Right atrium auricular region (tissue), 2 donors: Measurements from ENCODE around the gene LMCD1. TPM values are rescaled to one million over a fixed set of nuclear protein-coding genes. Genes with fewer than 3 reads are reported as not detected.

Experiments
- DNase-seq: peaks from one replicate; pipeline ENCODE4 v3.0.0-alpha.2; 2019; ENCODE audit warnings: low spot score
- H3K27ac ChIP-seq, 2 donors: fragments of 200-600 bp; sonication (generic); 1 replicate in 1 of 2; 2 replicates in 1 of 2; pipeline ENCODE4 v1.5.1; 2016 to 2019
- H3K27me3 ChIP-seq, 2 donors: fragments of 200-600 bp; sonication (generic); one replicate each; pipeline versions ENCODE4 v1.5.1 to v1.6.0; 2017 to 2019
- H3K36me3 ChIP-seq: fragments of 200-600 bp; sonication (generic); one replicate; pipeline ENCODE4 v1.5.1; 2016
- H3K4me1 ChIP-seq, 2 donors: fragments of 200-600 bp; sonication (generic); one replicate each; pipeline versions ENCODE4 v1.5.1 to v1.6.0; 2017 to 2019
- H3K4me3 ChIP-seq, 2 donors: fragments of 200-600 bp; sonication (generic); 1 replicate in 1 of 2; 2 replicates in 1 of 2; pipeline ENCODE4 v1.5.1; 2017 to 2019; ENCODE audit warnings: mild to moderate bottlenecking in 1 of 2, moderate library complexity in 1 of 2
- H3K9me3 ChIP-seq, 2 donors: fragments of 200-600 bp; sonication (generic); one replicate each; pipeline ENCODE4 v1.5.1; 2019
- total RNA-seq, 2 donors: library from RNA; depleted of rRNA; stranded (reverse); fragments of >200 nt; gene quantifications; one replicate each; pipeline ENCODE4 v1.1.0, GENCODE V29; 2016
- TF ChIP-seq, protein P1 (sequence below), 2 donors: fragments of 200-600 bp; sonication (generic); IDR thresholded peaks; one replicate each; pipeline ENCODE4 v1.5.1; 2019; ENCODE audit warnings: antibody characterized with exemption in 2 of 2

LMCD1 gene
- total RNA-seq, 2 donors from 2014 or later, result 73.5 to 79.0 TPM

DNA sequence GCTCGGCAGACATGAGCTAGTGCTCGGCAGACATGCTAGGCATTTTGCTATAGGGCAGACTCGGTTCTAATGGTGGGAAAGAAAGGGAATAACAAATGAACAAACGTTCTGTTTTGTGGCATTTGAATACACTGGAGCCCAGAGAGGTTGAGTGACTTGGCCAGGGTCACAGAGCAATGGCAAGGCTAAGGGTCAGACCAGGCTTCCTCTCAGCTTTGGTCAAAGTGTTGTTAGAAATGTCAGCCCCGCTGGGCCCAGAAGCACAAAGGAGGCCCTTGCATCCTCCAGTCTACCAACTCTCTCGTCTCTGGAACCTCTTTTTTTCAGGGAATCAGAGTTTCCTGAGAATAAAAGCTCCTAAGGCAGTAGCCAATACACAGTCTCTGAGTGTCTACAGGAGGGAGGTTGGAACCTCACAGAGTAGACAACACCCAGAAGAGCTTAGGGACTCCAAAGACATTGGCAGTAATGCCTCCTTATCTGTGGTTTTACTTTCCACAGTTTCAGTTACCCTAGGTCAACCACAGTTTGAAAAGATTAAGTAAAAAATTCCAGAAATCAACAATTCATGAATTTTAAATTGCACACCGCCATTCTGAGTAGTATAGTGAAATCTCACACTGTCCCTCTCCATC lies 95.7 kb downstream of the LMCD1 start:
- Histone ChIP-seq H3K27me3 (no peaks in the 10 kb centered on the region), H3K4me1 (peaks cover 0 to 25% of the 10 kb centered on the region in 2 donors), H3K4me3 (no peak overlapping the region), H3K27ac (no peak overlapping the region), H3K36me3 (no peaks in the 10 kb centered on the region), H3K9me3 (no peaks in the 10 kb centered on the region)
- TF ChIP-seq, protein P1, sequence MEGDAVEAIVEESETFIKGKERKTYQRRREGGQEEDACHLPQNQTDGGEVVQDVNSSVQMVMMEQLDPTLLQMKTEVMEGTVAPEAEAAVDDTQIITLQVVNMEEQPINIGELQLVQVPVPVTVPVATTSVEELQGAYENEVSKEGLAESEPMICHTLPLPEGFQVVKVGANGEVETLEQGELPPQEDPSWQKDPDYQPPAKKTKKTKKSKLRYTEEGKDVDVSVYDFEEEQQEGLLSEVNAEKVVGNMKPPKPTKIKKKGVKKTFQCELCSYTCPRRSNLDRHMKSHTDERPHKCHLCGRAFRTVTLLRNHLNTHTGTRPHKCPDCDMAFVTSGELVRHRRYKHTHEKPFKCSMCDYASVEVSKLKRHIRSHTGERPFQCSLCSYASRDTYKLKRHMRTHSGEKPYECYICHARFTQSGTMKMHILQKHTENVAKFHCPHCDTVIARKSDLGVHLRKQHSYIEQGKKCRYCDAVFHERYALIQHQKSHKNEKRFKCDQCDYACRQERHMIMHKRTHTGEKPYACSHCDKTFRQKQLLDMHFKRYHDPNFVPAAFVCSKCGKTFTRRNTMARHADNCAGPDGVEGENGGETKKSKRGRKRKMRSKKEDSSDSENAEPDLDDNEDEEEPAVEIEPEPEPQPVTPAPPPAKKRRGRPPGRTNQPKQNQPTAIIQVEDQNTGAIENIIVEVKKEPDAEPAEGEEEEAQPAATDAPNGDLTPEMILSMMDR (IDR thresholded peaks at IDR 0.05), result no peak
- DNase-seq, result no peak

DNA sequence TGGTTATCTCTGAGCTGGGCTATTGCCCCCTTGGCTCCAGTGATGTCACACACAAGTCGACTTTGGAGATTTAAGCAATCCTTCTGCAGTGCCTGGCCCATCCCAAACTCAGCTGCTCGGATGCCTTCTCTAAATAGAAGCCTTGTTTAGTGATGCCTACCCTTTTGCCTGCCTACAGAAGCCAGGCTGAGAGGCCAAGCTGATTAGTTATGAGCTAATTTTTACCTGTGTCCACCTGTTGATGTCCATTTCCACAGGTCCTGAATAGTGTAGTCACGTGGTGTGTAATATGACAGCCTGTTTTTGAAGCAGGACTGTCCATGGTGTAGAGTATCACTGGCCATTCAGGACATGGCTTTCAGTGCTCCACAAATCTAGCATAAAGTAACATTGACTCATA lies 97.5 kb downstream of the LMCD1 start:
- TF ChIP-seq, protein P1 (IDR thresholded peaks at IDR 0.05), result no peak
- H3K27me3 ChIP-seq, result no peaks in the 10 kb centered on the region
- H3K9me3 ChIP-seq, result no peaks in the 10 kb centered on the region
- H3K36me3 ChIP-seq, result no peaks in the 10 kb centered on the region
- no peak for DNase-seq
- H3K4me1 ChIP-seq, result peaks cover 0 to 25% of the 10 kb centered on the region in 2 donors
- H3K27ac ChIP-seq, result peak overlapping the region in 1 of 2 donors; percentile 3
- H3K4me3 ChIP-seq, result no peak overlapping the region

DNA sequence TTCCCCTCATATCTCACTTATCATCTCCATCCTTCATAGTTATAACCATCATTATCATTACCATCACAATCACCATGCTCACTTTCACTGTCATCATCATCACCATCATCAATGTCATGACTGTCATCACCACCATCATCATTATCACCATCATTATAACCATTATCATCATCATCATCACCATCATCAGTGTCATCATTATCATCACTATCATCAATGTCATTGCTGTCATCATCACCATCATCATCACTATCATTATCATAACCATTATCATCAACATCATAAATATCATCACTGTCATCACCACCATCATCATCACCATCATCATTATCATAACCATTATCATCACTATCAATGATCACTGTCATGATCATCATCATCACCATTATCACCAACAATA lies 98.8 kb downstream of the LMCD1 start:
- Histone ChIP-seq H3K27ac (no peak overlapping the region), H3K27me3 (no peaks in the 10 kb centered on the region)

DNA sequence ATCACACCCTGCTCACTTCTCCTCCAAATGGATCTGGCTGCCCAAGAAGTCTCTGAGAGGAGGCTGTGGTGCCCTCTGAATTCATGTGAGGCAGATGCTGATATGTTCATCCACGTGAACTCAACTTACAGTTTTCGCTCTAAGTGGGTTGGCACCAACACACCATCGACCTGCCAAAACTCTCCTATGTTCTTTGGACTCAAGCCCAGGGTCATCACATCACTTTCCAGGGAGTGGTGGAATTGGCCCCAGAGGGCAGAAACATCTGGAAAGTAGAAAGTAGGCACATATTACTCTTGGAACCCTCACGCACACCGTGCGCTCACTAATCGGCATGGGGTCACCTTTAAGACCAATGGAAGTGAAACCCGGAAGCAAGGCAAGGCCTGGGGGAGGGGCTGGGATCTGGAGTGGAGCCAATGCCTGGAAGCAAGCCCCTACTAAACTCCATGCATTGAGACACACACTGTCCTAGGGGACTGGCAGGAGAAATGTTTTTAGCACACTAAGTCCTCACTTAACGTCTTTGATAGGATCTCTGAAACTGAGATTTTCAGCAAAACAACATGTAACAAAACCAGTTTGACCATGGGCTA lies 101.6 kb downstream of the LMCD1 start:
- no peaks in the 10 kb centered on the region for H3K36me3 ChIP-seq
- TF ChIP-seq, protein P1 (IDR thresholded peaks at IDR 0.05), result no peak
- DNase-seq, result peak; percentile 56
- H3K27me3 ChIP-seq, result no peaks in the 10 kb centered on the region
- H3K4me3 ChIP-seq, result no peak overlapping the region
- peaks cover 0 to 24% of the 10 kb centered on the region in 2 donors for H3K4me1 ChIP-seq
- no peaks in the 10 kb centered on the region for H3K9me3 ChIP-seq
- peak overlapping the region; percentile 6 to 14 for H3K27ac ChIP-seq

More for the DNA sequence above, 98.8 kb downstream of the LMCD1 start:
- no peak for DNase-seq
- H3K4me1 ChIP-seq, result peaks cover 0 to 21% of the 10 kb centered on the region in 2 donors
- no peak overlapping the region for H3K4me3 ChIP-seq
- TF ChIP-seq, protein P1 (IDR thresholded peaks at IDR 0.05), result no peak
- no peaks in the 10 kb centered on the region for H3K9me3 ChIP-seq
- no peaks in the 10 kb centered on the region for H3K36me3 ChIP-seq

DNA sequence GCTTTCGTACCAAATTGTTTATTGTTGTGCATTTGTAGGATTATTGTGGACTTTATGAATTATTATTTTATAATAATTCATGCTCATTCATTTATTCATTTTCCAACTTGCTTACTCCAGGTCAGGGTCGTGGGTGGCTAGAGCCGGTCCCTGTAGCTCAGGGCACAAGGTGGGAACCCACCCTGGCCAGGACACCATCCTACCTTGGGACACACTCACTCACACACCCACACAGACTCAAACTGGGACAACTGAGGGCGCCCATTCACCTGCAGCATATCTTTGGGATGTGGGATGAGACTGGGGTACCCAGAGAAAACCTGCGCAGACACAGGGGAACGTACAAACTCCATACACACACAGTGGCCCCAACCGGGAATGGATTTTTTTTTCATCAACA lies 102.4 kb downstream of the LMCD1 start:
- Histone ChIP-seq H3K27me3 (no peaks in the 10 kb centered on the region), H3K4me3 (no peak overlapping the region), H3K36me3 (no peaks in the 10 kb centered on the region), H3K27ac (no peak overlapping the region), H3K9me3 (no peaks in the 10 kb centered on the region), H3K4me1 (peaks cover 0 to 24% of the 10 kb centered on the region in 2 donors)
- DNase-seq, result peak; percentile 34
- TF ChIP-seq, protein P1 (IDR thresholded peaks at IDR 0.05), result no peak
